K562 (cell line): Measurements from ENCODE around the gene KYAT1. TPM values are rescaled to one million over a fixed set of nuclear protein-coding genes. Genes with fewer than 3 reads are reported as not detected.

Experiments
- ATAC-seq: fragments of 200-7000 bp; cut with Tn5 transposase; 3 replicates; pipeline ENCODE4 v1.9.1; 2020; ENCODE audit warnings: moderate library complexity
- BruUV-seq: library from RNA; stranded (reverse); fragments of 400-500 nt; replicated peaks from 2 replicates; lab custom pipeline; 2021; lab: Mats Ljungman, UMichigan
- CTCF ChIA-PET: fragments of 300-600 bp; formaldehyde crosslinking; extraction: SDS; loops from one replicate; lab custom pipeline; 2021; ENCODE audit warnings: low intra/inter-chr PET ratio; lab: Yijun Ruan, JAX
- POLR2A ChIA-PET: fragments of 300-600, 350-650 bp; sonication (Branson Sonifier 250); formaldehyde crosslinking; extraction: SDS; loops from one replicate; lab custom pipeline; 2021; ENCODE audit warnings: antibody characterized with exemption, inconsistent platforms; lab: Yijun Ruan, JAX
- DNase-seq, 4 experiments: peaks; one replicate each; pipeline versions ENCODE4 v3.0.0 to v3.0.0-alpha.2; 2011 to 2018; ENCODE audit warnings: low spot score in 3 of 4, mixed read lengths in 3 of 4; ENCODE audit errors: extremely low read depth in 1 of 4
- FAIRE-seq: peaks from 2 replicates; lab custom pipeline; 2011; peaks lifted over from hg19 to GRCh38; lab: Jason Lieb, UNC
- H2AFZ ChIP-seq: 2 replicates; pipeline ENCODE4 v1.6.0; 2011; ENCODE audit warnings: low read depth, low read length, control low read depth, inconsistent platforms
- H3K27ac ChIP-seq: fragments of 200-600 bp; 3 replicates; pipeline ENCODE4 v1.8.0; 2011; ENCODE audit warnings: low read depth, mild to moderate bottlenecking, control low read depth, inconsistent platforms, low read length, moderate library complexity, mixed read lengths; ENCODE audit errors: extremely low read depth
- H3K27me3 ChIP-seq, 2 experiments: fragments of 300-600 bp in 1 of 2; 2 replicates in 1 of 2; 3 replicates in 1 of 2; pipeline versions ENCODE4 v1.6.0 to v1.8.0; 2011; ENCODE audit warnings: inconsistent platforms in 2 of 2, low read length in 2 of 2, mild to moderate bottlenecking in 1 of 2, mixed read lengths in 1 of 2, moderate library complexity in 1 of 2; ENCODE audit not compliant: control insufficient read depth in 2 of 2, insufficient read depth in 2 of 2
- H3K36me3 ChIP-seq: fragments of 300-600 bp; 3 replicates; pipeline ENCODE4 v1.8.0; 2011; ENCODE audit warnings: mild to moderate bottlenecking, low read length, inconsistent platforms; ENCODE audit not compliant: control insufficient read depth, insufficient read depth
- H3K4me1 ChIP-seq, 2 experiments: fragments of 200-600 bp in 1 of 2; replicated peaks in 1 of 2; 2 replicates in 1 of 2; 3 replicates in 1 of 2; pipeline versions ENCODE4 v1.5.1 to v1.8.0; 2011; ENCODE audit warnings: inconsistent platforms in 2 of 2, low read length in 2 of 2, mild to moderate bottlenecking in 1 of 2, mixed read lengths in 1 of 2, moderate library complexity in 1 of 2; ENCODE audit not compliant: control insufficient read depth in 2 of 2, insufficient read depth in 2 of 2
- H3K4me2 ChIP-seq: 2 replicates; pipeline ENCODE4 v1.6.1; 2011; ENCODE audit warnings: low read length, control low read depth, inconsistent platforms, mixed read lengths; ENCODE audit not compliant: insufficient read depth
- H3K4me3 ChIP-seq: fragments of 200-600 bp; sonication (generic), shearing (Covaris generic); 2 replicates; pipeline ENCODE4 v1.5.1; 2016; ENCODE audit warnings: control low read depth, inconsistent platforms
- H3K79me2 ChIP-seq: fragments of 200-600 bp; 3 replicates; pipeline ENCODE4 v1.8.0; 2011; ENCODE audit warnings: low read length, inconsistent platforms; ENCODE audit not compliant: control insufficient read depth, insufficient read depth
- H3K9ac ChIP-seq, 2 experiments: 2 replicates each; pipeline versions ENCODE4 v1.6.0 to v1.6.1; 2011; ENCODE audit warnings: low read depth in 2 of 2, low read length in 2 of 2, control low read depth in 1 of 2, inconsistent platforms in 1 of 2, mild to moderate bottlenecking in 1 of 2, mixed read lengths in 1 of 2; ENCODE audit not compliant: insufficient read depth in 1 of 2
- H3K9me1 ChIP-seq: one replicate; pipeline ENCODE4 v1.6.0; 2011; ENCODE audit warnings: inconsistent platforms, mild to moderate bottlenecking, low read length, moderate library complexity; ENCODE audit not compliant: control insufficient read depth, insufficient read depth
- H3K9me3 ChIP-seq: replicated peaks from 2 replicates; pipeline ENCODE4 v1.5.1; 2011; ENCODE audit warnings: low read depth, low read length, inconsistent platforms; ENCODE audit not compliant: control insufficient read depth, insufficient read depth
- H4K20me1 ChIP-seq: replicated peaks from 2 replicates; pipeline ENCODE4 v1.6.1; 2011; ENCODE audit warnings: low read length, inconsistent platforms, mixed read lengths; ENCODE audit not compliant: control insufficient read depth, insufficient read depth
- ATF6 ChIP-seq: sonication (generic); formaldehyde crosslinking; IDR thresholded peaks from 2 replicates; pipeline ENCODE4 v1.4.0; 2020; ENCODE audit warnings: mild to moderate bottlenecking, missing genetic modification reagents
- CBFA2T3 ChIP-seq: fragments of 450-650 bp; IDR thresholded peaks from 2 replicates; pipeline ENCODE4 v1.6.1; 2017
- CGGBP1 ChIP-seq: fragments of 250-450 bp; sonication (Bioruptor Pico); IDR thresholded peaks from 2 replicates; pipeline ENCODE4 v1.9.0; 2021; ENCODE audit warnings: mild to moderate bottlenecking
- KLF1 ChIP-seq: fragments of 450-650 bp; IDR thresholded peaks from 2 replicates; pipeline ENCODE4 v1.6.1; 2016; ENCODE audit warnings: missing genetic modification characterization, missing compliant biosample characterization
- POLR2B ChIP-seq: fragments of 450-650 bp; IDR thresholded peaks from 2 replicates; pipeline ENCODE4 v1.6.1; 2018; ENCODE audit warnings: low read depth; ENCODE audit not compliant: partially characterized antibody
- RUNX1 ChIP-seq: sonication (generic); IDR thresholded peaks from 2 replicates; pipeline ENCODE4 v1.6.1; 2016; ENCODE audit warnings: antibody characterized with exemption, low read depth
- TBP ChIP-seq: optimal IDR thresholded peaks from 2 replicates; pipeline ENCODE3; 2011; ENCODE audit warnings: low read depth, low read length, improper control_type of control experiment
- TCF15 ChIP-seq: fragments of 250-450 bp; sonication (Bioruptor Pico); IDR thresholded peaks from 2 replicates; pipeline ENCODE4 v1.8.0; 2022; ENCODE audit warnings: moderate library complexity, mild to moderate bottlenecking, inconsistent platforms
- ZNF316 ChIP-seq: fragments of 450-650 bp; IDR thresholded peaks from 2 replicates; pipeline ENCODE4 v1.6.1; 2016
- WGBS: fragments of 100-300 bp; shearing (Covaris generic); methylation state at CpG from one replicate; pipeline ENCODE4 v1.1.6; 2016; ENCODE audit warnings: low coverage, mixed read lengths; ENCODE audit not compliant: insufficient coverage; ENCODE audit errors: missing lambda C conversion rate; 5-methylcytosine and 5-hydroxymethylcytosine counted together
- in situ Hi-C: fragments of 300-500 bp; cut with MboI; formaldehyde crosslinking; loops from 4 replicates; pipeline ENCODE4 v1.15.0; 2018; ENCODE audit warnings: inconsistent platforms, mixed read lengths
- intact Hi-C: fragments of 100-400 bp; cut with micrococcal nuclease; formaldehyde crosslinking; loops from 2 replicates; pipeline ENCODE4 v1.14.2; 2022
- polyA plus RNA-seq, 8 experiments: library from polyadenylated mRNA; depleted of rRNA in 4 of 8; stranded (reverse) in 5 of 8; unstranded in 3 of 8; fragments of >200 nt; fragmentation: Nextera tagmentation in 2 of 8; fragmentation: Illumina TruSeq in 1 of 8; extraction: Ambion mirVana in 2 of 8; extraction: Trizol in 1 of 8; gene quantifications; 2 replicates each; pipeline versions ENCODE4 v1.2.1 to v1.2.3, GENCODE V29; 2011 to 2014; ENCODE audit warnings: inconsistent platforms in 1 of 8, missing spikeins in 1 of 8
- total RNA-seq, 7 experiments: library from RNA; depleted of rRNA in 6 of 7; stranded (reverse); fragments of >200 nt in 6 of 7; fragmentation: Illumina TruSeq in 2 of 7; extraction: Trizol in 2 of 7; gene quantifications; 2 replicates each; pipeline versions ENCODE4 v1.2.1 to v1.2.3, GENCODE V29; 2011 to 2021; ENCODE audit warnings: low replicate concordance in 1 of 7
- TF ChIP-seq, protein P1 (sequence below): sonication (generic); formaldehyde crosslinking; IDR thresholded peaks from 2 replicates; pipeline ENCODE4 v1.8.0; 2022; ENCODE audit warnings: mild to moderate bottlenecking, missing genetic modification reagents
- TF ChIP-seq, protein P2 (sequence below): sonication (generic); formaldehyde crosslinking; IDR thresholded peaks from 2 replicates; pipeline ENCODE4 v1.8.1; 2022; ENCODE audit warnings: missing genetic modification reagents
- TF ChIP-seq, protein P3 (sequence below): sonication (generic); formaldehyde crosslinking; IDR thresholded peaks from 2 replicates; pipeline ENCODE4 v1.8.1; 2023; ENCODE audit warnings: mild to moderate bottlenecking, missing genetic modification reagents

The KYAT1 gene
- total and polyA plus RNA-seq, 9 of the 15 experiments (the other 6 are each of a cell fraction or from before 2014, with no cell fraction given), result 6.4 to 16.8 (median 11.1) TPM

- TF ChIP-seq ATF6, result no peak
- TF ChIP-seq, protein P1, sequence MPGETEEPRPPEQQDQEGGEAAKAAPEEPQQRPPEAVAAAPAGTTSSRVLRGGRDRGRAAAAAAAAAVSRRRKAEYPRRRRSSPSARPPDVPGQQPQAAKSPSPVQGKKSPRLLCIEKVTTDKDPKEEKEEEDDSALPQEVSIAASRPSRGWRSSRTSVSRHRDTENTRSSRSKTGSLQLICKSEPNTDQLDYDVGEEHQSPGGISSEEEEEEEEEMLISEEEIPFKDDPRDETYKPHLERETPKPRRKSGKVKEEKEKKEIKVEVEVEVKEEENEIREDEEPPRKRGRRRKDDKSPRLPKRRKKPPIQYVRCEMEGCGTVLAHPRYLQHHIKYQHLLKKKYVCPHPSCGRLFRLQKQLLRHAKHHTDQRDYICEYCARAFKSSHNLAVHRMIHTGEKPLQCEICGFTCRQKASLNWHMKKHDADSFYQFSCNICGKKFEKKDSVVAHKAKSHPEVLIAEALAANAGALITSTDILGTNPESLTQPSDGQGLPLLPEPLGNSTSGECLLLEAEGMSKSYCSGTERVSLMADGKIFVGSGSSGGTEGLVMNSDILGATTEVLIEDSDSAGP (CRISPR knock-in tag), result no peak
- TF ChIP-seq CBFA2T3, result no peak
- TF ChIP-seq TBP, result no peak
These were observed 93.3 kb downstream of the KYAT1 start (continued) for GRCh38 chr9:128788445-128788844.

GRCh38 chr9:128787659-128788058 is 94.1 kb downstream of the KYAT1 start:
- Histone ChIP-seq H2AFZ (0 out of 2 replicates have a peak overlapping the region, but pooled peaks have one; percentile 47), H3K9me1 (no peaks in the 10 kb centered on the region), H3K79me2 (peaks cover 22% of the 10 kb centered on the region), H4K20me1 (no peaks in the 10 kb centered on the region), H3K27ac (peak overlapping the region; percentile 88), H3K9me3 (0 out of 2 replicates have a peak, but pooled peaks cover 2% of the 10 kb centered on the region), H3K36me3 (peaks cover 34% of the 10 kb centered on the region), H3K27me3 (no peaks in the 10 kb centered on the region), H3K4me3 (peak overlapping the region; percentile 99), H3K4me2 (peak overlapping the region; percentile 96), H3K9ac (peak overlapping the region; percentile 83 to 100), H3K4me1 (peaks cover 20 to 26% of the 10 kb centered on the region in 2 experiments; a peak in 4 of 5 replicates)
- TF ChIP-seq, protein P2, sequence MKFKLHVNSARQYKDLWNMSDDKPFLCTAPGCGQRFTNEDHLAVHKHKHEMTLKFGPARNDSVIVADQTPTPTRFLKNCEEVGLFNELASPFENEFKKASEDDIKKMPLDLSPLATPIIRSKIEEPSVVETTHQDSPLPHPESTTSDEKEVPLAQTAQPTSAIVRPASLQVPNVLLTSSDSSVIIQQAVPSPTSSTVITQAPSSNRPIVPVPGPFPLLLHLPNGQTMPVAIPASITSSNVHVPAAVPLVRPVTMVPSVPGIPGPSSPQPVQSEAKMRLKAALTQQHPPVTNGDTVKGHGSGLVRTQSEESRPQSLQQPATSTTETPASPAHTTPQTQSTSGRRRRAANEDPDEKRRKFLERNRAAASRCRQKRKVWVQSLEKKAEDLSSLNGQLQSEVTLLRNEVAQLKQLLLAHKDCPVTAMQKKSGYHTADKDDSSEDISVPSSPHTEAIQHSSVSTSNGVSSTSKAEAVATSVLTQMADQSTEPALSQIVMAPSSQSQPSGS (CRISPR knock-in tag), result no peak
- TF ChIP-seq POLR2B (no peak), RUNX1 (no peak), ZNF316 (peak; percentile 22; the same call in 1 of the 2 replicates), KLF1 (tag) (no peak), CGGBP1 (no peak), TCF15 (CRISPR knock-in tag) (no peak)
- TF ChIP-seq, protein P3, sequence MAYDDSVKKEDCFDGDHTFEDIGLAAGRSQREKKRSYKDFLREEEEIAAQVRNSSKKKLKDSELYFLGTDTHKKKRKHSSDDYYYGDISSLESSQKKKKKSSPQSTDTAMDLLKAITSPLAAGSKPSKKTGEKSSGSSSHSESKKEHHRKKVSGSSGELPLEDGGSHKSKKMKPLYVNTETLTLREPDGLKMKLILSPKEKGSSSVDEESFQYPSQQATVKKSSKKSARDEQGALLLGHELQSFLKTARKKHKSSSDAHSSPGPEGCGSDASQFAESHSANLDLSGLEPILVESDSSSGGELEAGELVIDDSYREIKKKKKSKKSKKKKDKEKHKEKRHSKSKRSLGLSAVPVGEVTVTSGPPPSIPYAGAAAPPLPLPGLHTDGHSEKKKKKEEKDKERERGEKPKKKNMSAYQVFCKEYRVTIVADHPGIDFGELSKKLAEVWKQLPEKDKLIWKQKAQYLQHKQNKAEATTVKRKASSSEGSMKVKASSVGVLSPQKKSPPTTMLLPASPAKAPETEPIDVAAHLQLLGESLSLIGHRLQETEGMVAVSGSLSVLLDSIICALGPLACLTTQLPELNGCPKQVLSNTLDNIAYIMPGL (CRISPR knock-in tag), result no peak
- DNase-seq (peak in 2 of 4 experiments; percentile 30 to 36), FAIRE-seq (peak; percentile 37), ATAC-seq (0 out of 3 replicates have a peak, but pooled peaks have one; percentile 3)
- POLR2A ChIA-PET, result interaction anchor here (0.6 to 1.3 kb wide), 5 partner anchors 14 to 91 kb away, joined by 3 to 5 read pairs (median 4); partner anchors contain the start of gene ENDOG
- no TSS peak for BruUV-seq
- CTCF ChIA-PET, result no interaction called here
- WGBS, result 5% methylated on average over 6 of the region's 7 CpGs
- in situ Hi-C loops, result no loop called here
- intact Hi-C loops, result loop anchor here (1.0 kb wide), 1 partner anchor 54 kb away; no protein-coding TSS in a partner anchor
